ENCODE results near the gene FRMPD2. TPM values are rescaled to one million over a fixed set of nuclear protein-coding genes. Genes with fewer than 3 reads are reported as not detected.

The FRMPD2 gene
- total and polyA plus RNA-seq, 2 experiments from 2014 or later = not detected

GRCh38 chr10:48284002-48284546, 9.6 kb upstream of the FRMPD2 start:
- H3K36me3 Mint-ChIP-seq (ENCODE audit: low read depth) = no peaks in the 10 kb centered on the region; the same call in 2 of the 3 replicates
- no peak for ATAC-seq

More at GRCh38 chr10:48284002-48284546, 9.6 kb upstream of the FRMPD2 start:
- H3K36me3 ChIP-seq (ENCODE audit: insufficient read depth) = no peaks in the 10 kb centered on the region; the same call in 1 of the 2 replicates
- peaks cover 39% of the 10 kb centered on the region for H3K9me3 Mint-ChIP-seq
- H3K79me2 ChIP-seq (replicated peaks; ENCODE audit: insufficient read depth) = no peaks in the 10 kb centered on the region
- H3K4me3 Mint-ChIP-seq = no peak overlapping the region
- TF ChIP-seq ETS1 (IDR thresholded peaks at IDR 0.05) (no peak), ZNF114 (CRISPR knock-in tag; IDR thresholded peaks at IDR 0.05) (no peak), ZNF331 (CRISPR knock-in tag; IDR thresholded peaks at IDR 0.05; ENCODE audit: low read depth) (no peak), ZNF462 (CRISPR knock-in tag; IDR thresholded peaks at IDR 0.05) (no peak)
- TF ChIP-seq, protein P1, sequence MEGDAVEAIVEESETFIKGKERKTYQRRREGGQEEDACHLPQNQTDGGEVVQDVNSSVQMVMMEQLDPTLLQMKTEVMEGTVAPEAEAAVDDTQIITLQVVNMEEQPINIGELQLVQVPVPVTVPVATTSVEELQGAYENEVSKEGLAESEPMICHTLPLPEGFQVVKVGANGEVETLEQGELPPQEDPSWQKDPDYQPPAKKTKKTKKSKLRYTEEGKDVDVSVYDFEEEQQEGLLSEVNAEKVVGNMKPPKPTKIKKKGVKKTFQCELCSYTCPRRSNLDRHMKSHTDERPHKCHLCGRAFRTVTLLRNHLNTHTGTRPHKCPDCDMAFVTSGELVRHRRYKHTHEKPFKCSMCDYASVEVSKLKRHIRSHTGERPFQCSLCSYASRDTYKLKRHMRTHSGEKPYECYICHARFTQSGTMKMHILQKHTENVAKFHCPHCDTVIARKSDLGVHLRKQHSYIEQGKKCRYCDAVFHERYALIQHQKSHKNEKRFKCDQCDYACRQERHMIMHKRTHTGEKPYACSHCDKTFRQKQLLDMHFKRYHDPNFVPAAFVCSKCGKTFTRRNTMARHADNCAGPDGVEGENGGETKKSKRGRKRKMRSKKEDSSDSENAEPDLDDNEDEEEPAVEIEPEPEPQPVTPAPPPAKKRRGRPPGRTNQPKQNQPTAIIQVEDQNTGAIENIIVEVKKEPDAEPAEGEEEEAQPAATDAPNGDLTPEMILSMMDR (conservative IDR thresholded peaks at IDR 0.05; ENCODE audit: low read depth in 2 of 2) = no peak
- H3F3A ChIP-seq (replicated peaks; ENCODE audit: low read depth) = no peaks in the 10 kb centered on the region
- no peaks in the 10 kb centered on the region for H3K27me3 ChIP-seq (ENCODE audit: insufficient read depth)
- H3K4me1 ChIP-seq (ENCODE audit: insufficient read depth) = no peaks in the 10 kb centered on the region
- no peak overlapping the region for H3K4me3 ChIP-seq
- no peak overlapping the region for H2AFZ ChIP-seq
- no peaks in the 10 kb centered on the region for H4K20me1 ChIP-seq (replicated peaks; ENCODE audit: insufficient read depth)
- no peak overlapping the region for H3K4me2 ChIP-seq
- 0 out of 3 replicates have a peak, but pooled peaks cover 2% of the 10 kb centered on the region for H3K4me1 Mint-ChIP-seq
- H3K27ac Mint-ChIP-seq = no peak overlapping the region
- H3K27ac ChIP-seq (ENCODE audit: low read depth) = no peak overlapping the region
- no peak for DNase-seq (ENCODE audit: low spot score)
- no peaks in the 10 kb centered on the region for H3K9me2 ChIP-seq (ENCODE audit: insufficient read depth)
- peaks cover 2% of the 10 kb centered on the region for H3K27me3 Mint-ChIP-seq (ENCODE audit: insufficient read depth, low read depth, poor library complexity)

Measured in GM23338 (cell line).